Measurements from ENCODE around the gene POLR2H. TPM values are rescaled to one million over a fixed set of nuclear protein-coding genes. Genes with fewer than 3 reads are reported as not detected.

Gene POLR2H
- total RNA-seq, 4 donors from 2014 or later, result 58.1 to 113 (median 85.6) TPM

GRCh38 chr3:184328516-184328915 lies 33.0 kb upstream of the POLR2H start:
- TF ChIP-seq POLR2A (IDR thresholded peaks at IDR 0.05) (no peak), CTCF (IDR thresholded peaks at IDR 0.05) (no peak)
- Histone ChIP-seq H3K36me3 (peaks cover 98 to 100% of the 10 kb centered on the region in 2 donors), H3K27ac (no peak overlapping the region), H3K27me3 (no peaks in the 10 kb centered on the region), H3K9me3 (no peaks in the 10 kb centered on the region), H3K4me3 (replicated peaks in 1 of 3) (no peak overlapping the region), H3K4me1 (no peaks in the 10 kb centered on the region)
- 46 to 54% methylated on average over 3 of the region's 3 CpGs for WGBS, 2 donors
- no peak for DNase-seq
- intact Hi-C loops (cut with DNase I), result no loop called here

GRCh38 chr3:184332370-184333090 lies 29.0 kb upstream of the POLR2H start:
- DNase-seq, result no peak
- Histone ChIP-seq H3K27ac (peak overlapping the region in 1 of 3 donors; percentile 35), H3K4me3 (replicated peaks in 1 of 3) (no peak overlapping the region), H3K36me3 (peaks cover 73 to 77% of the 10 kb centered on the region in 2 donors), H3K4me1 (peaks cover 13% of the 10 kb centered on the region in 2 donors), H3K27me3 (no peaks in the 10 kb centered on the region), H3K9me3 (no peaks in the 10 kb centered on the region)
- WGBS, 2 donors, result 87 to 89% methylated on average over 10 of the region's 10 CpGs
- TF ChIP-seq POLR2A (IDR thresholded peaks at IDR 0.05) (no peak), CTCF (IDR thresholded peaks at IDR 0.05) (no peak)
- intact Hi-C loops (cut with DNase I), result no loop called here

- Histone ChIP-seq H3K36me3 (peaks cover 66 to 70% of the 10 kb centered on the region in 2 donors), H3K9me3 (no peaks in the 10 kb centered on the region), H3K4me1 (peaks cover 19% of the 10 kb centered on the region in 2 donors), H3K27me3 (no peaks in the 10 kb centered on the region), H3K27ac (no peak overlapping the region), H3K4me3 (replicated peaks in 1 of 3) (no peak overlapping the region)
- 86 to 89% methylated on average over 6 of the region's 6 CpGs for WGBS, 2 donors
- intact Hi-C loops (cut with DNase I), result no loop called here
- no peak for DNase-seq
- TF ChIP-seq CTCF (IDR thresholded peaks at IDR 0.05) (no peak), POLR2A (IDR thresholded peaks at IDR 0.05) (no peak)
These were observed 28.3 kb upstream of the POLR2H start for GRCh38 chr3:184333190-184333589.

GRCh38 chr3:184333700-184334099 lies 27.8 kb upstream of the POLR2H start:
- peaks cover 19 to 20% of the 10 kb centered on the region in 2 donors for H3K4me1 ChIP-seq
- intact Hi-C loops (cut with DNase I), result no loop called here

More at GRCh38 chr3:184333700-184334099, 27.8 kb upstream of the POLR2H start:
- H3K27me3 ChIP-seq, result no peaks in the 10 kb centered on the region
- WGBS, 2 donors, result 82 to 87% methylated on average over 3 of the region's 3 CpGs
- no peak for DNase-seq
- TF ChIP-seq CTCF (IDR thresholded peaks at IDR 0.05) (no peak), POLR2A (IDR thresholded peaks at IDR 0.05) (no peak)
- no peak overlapping the region for H3K4me3 ChIP-seq (replicated peaks in 1 of 3)
- H3K9me3 ChIP-seq, result no peaks in the 10 kb centered on the region
- H3K36me3 ChIP-seq, result peaks cover 61 to 65% of the 10 kb centered on the region in 2 donors
- no peak overlapping the region for H3K27ac ChIP-seq

Data from thyroid gland (tissue), 4 donors.